ENCODE measurements around the gene SPSB2.
"Not testable (repeated sequence)": the region's sequence is repeated elsewhere in the genome, so short reads cannot be mapped to it uniquely, and the experiment has no call there.

The SPSB2 gene

GRCh38 chr12:6869049-6870021 is 3.8 kb downstream of the SPSB2 start:
- peak; percentile 88 for DNase-seq

- peak; percentile 13 for DNase-seq
Observed at GRCh38 chr12:6868211-6869048, 4.7 kb downstream of the SPSB2 start.

GRCh38 chr12:6867413-6868210 is 5.5 kb downstream of the SPSB2 start, which contains the start of gene TPI1:
TPI1 (plus strand) TSS chr12:6867531; CDS start chr12:6867567, 36 bp downstream.
- peak; percentile 87 for DNase-seq

GRCh38 chr12:6866920-6867412 is 6.1 kb downstream of the SPSB2 start:
- DNase-seq, result no peak

GRCh38 chr12:6866163-6866919 is 6.8 kb downstream of the SPSB2 start:
- no peak for DNase-seq

- not testable (repeated sequence) for DNase-seq
Observed at GRCh38 chr12:6865307-6865706, 7.8 kb downstream of the SPSB2 start.

- DNase-seq, result no peak
Observed at GRCh38 chr12:6863586-6864321, 9.3 kb downstream of the SPSB2 start.

- DNase-seq, result no peak
Observed at GRCh38 chr12:6863033-6863432, 10.1 kb downstream of the SPSB2 start.

- DNase-seq, result no peak
Observed at GRCh38 chr12:6861391-6861790, 11.7 kb downstream of the SPSB2 start.

- no peak for DNase-seq
Observed at GRCh38 chr12:6860942-6861341, 12.2 kb downstream of the SPSB2 start.

GRCh38 chr12:6860116-6860515 is 13.0 kb downstream of the SPSB2 start:
- DNase-seq, result no peak

- no peak for DNase-seq
Observed at GRCh38 chr12:6858799-6859198, 14.3 kb downstream of the SPSB2 start.

GRCh38 chr12:6855322-6855721 is 17.8 kb downstream of the SPSB2 start:
- no peak for DNase-seq

- DNase-seq, result no peak
Observed at GRCh38 chr12:6854036-6854435, 19.1 kb downstream of the SPSB2 start.

GRCh38 chr12:6853626-6854025 is 19.5 kb downstream of the SPSB2 start:
- DNase-seq, result no peak

- DNase-seq, result peak; percentile 74
Observed at GRCh38 chr12:6852651-6853354, 20.3 kb downstream of the SPSB2 start.

- DNase-seq, result peak; percentile 99
Observed at GRCh38 chr12:6851921-6852650, 21.0 kb downstream of the SPSB2 start, which contains the start of gene USP5. USP5 (plus strand) TSS chr12:6852150; CDS start chr12:6852180, 30 bp downstream.

- peak; percentile 91 for DNase-seq
Observed at GRCh38 chr12:6851153-6851920, 21.8 kb downstream of the SPSB2 start, which contains the start of gene CDCA3. CDCA3 (minus strand) TSS chr12:6851286; CDS start chr12:6850952, 334 bp downstream.

- no peak for DNase-seq
Observed at GRCh38 chr12:6850796-6851152, 22.3 kb downstream of the SPSB2 start.
